Astrocyte (in vitro differentiated cells and primary cell): ENCODE results near the gene SLIT3. TPM values are rescaled to one million over a fixed set of nuclear protein-coding genes. Genes with fewer than 3 reads are reported as not detected.

ENCODE experiments used
- DNase-seq: peaks from one replicate; pipeline ENCODE4 v3.0.0-alpha.2; 2010; ENCODE audit warnings: low read depth
- FAIRE-seq: peaks from 2 replicates; lab custom pipeline; 2011; peaks lifted over from hg19 to GRCh38; lab: Jason Lieb, UNC
- H2AFZ ChIP-seq: 2 replicates; pipeline ENCODE4 v1.6.0; 2012; ENCODE audit warnings: low read depth, low read length, inconsistent platforms
- H3K27ac ChIP-seq: 2 replicates; pipeline ENCODE4 v1.5.1; 2011; ENCODE audit warnings: low read depth, low read length, inconsistent platforms
- H3K27me3 ChIP-seq: 2 replicates; pipeline ENCODE4 v1.6.0; 2011; ENCODE audit warnings: low read length, inconsistent platforms; ENCODE audit not compliant: insufficient read depth
- H3K36me3 ChIP-seq: 2 replicates; pipeline ENCODE4 v1.5.1; 2011; ENCODE audit warnings: low read length, inconsistent platforms; ENCODE audit not compliant: insufficient read depth
- H3K4me1 ChIP-seq: 2 replicates; pipeline ENCODE4 v1.5.1; 2011; ENCODE audit warnings: low read length, inconsistent platforms; ENCODE audit not compliant: insufficient read depth
- H3K4me2 ChIP-seq: 2 replicates; pipeline ENCODE4 v1.6.0; 2012; ENCODE audit warnings: low read length, inconsistent platforms
- H3K4me3 ChIP-seq: 2 replicates; pipeline ENCODE4 v1.5.1; 2011; ENCODE audit warnings: low read depth, mild to moderate bottlenecking, low read length, inconsistent platforms; ENCODE audit not compliant: insufficient read depth
- H3K79me2 ChIP-seq: 2 replicates; pipeline ENCODE4 v1.6.0; 2012; ENCODE audit warnings: mild to moderate bottlenecking, low read length, inconsistent platforms; ENCODE audit not compliant: insufficient read depth
- H3K9ac ChIP-seq: 2 replicates; pipeline ENCODE4 v1.6.0; 2012; ENCODE audit warnings: mild to moderate bottlenecking, low read length, inconsistent platforms
- H3K9me3 ChIP-seq: 2 replicates; pipeline ENCODE4 v1.5.1; 2012; ENCODE audit warnings: low read depth, mild to moderate bottlenecking, low read length, inconsistent platforms; ENCODE audit not compliant: insufficient read depth
- H4K20me1 ChIP-seq: 2 replicates; pipeline ENCODE4 v1.6.0; 2012; ENCODE audit warnings: low read length, inconsistent platforms; ENCODE audit not compliant: insufficient read depth
- H3K27ac Mint-ChIP-seq: one replicate; pipeline ENCODE4 v1.8.0; 2021; ENCODE audit warnings: mild to moderate bottlenecking, mixed read lengths; ENCODE audit not compliant: unreplicated experiment
- H3K27me3 Mint-ChIP-seq: one replicate; pipeline ENCODE4 v1.8.0; 2021; ENCODE audit warnings: low read depth, mixed read lengths; ENCODE audit not compliant: unreplicated experiment
- H3K36me3 Mint-ChIP-seq: one replicate; pipeline ENCODE4 v1.8.0; 2021; ENCODE audit warnings: low read depth, mixed read lengths; ENCODE audit not compliant: unreplicated experiment
- H3K4me1 Mint-ChIP-seq: one replicate; pipeline ENCODE4 v1.8.0; 2021; ENCODE audit warnings: low read depth, mixed read lengths; ENCODE audit not compliant: unreplicated experiment
- H3K4me3 Mint-ChIP-seq: one replicate; pipeline ENCODE4 v1.8.0; 2021; ENCODE audit warnings: mild to moderate bottlenecking, moderate library complexity, mixed read lengths; ENCODE audit not compliant: unreplicated experiment
- H3K9me3 Mint-ChIP-seq: one replicate; pipeline ENCODE4 v1.8.0; 2021; ENCODE audit warnings: mild to moderate bottlenecking, mixed read lengths; ENCODE audit not compliant: unreplicated experiment
- EZH2 ChIP-seq: IDR thresholded peaks from 2 replicates; pipeline ENCODE4 v1.6.1; 2012; ENCODE audit warnings: mild to moderate bottlenecking, low read length, inconsistent platforms; ENCODE audit not compliant: insufficient read depth
- total RNA-seq: library from RNA; stranded (reverse); gene quantifications from 2 replicates; pipeline ENCODE4 v1.2.1, GENCODE V29; 2021
- TF ChIP-seq, protein P1 (sequence below): IDR thresholded peaks from 2 replicates; pipeline ENCODE4 v1.5.1; 2011; ENCODE audit warnings: low read depth, mild to moderate bottlenecking, inconsistent platforms, low read length, moderate library complexity; ENCODE audit not compliant: insufficient read depth

Gene SLIT3
- total RNA-seq, 1 donor from 2014 or later, result 20.7 TPM

DNA sequence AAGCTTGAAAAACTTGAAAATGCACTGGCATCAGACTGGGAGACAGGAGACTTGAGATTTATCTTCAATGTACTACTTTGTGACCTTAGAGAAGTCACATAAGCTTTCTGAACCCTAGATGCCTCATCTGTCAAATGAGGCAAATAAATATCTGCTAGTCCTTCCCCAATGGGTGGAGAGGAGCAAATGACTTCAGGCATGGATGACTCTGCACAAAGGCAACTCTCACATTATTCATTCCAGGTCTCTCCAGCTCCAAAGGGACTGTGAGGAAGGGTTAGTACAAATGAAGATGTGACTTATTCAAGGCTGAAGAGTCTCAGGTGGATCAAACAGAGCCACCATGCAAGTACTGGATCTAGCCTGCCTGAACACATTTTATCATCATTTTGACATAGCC is 228.7 kb downstream of the SLIT3 start:
- Histone ChIP-seq H3K4me3 (no peak overlapping the region), H3K27me3 (no peaks in the 10 kb centered on the region), H3K79me2 (no peaks in the 10 kb centered on the region), H3K9me3 (no peaks in the 10 kb centered on the region), H3K27ac (no peak overlapping the region), H3K36me3 (no peaks in the 10 kb centered on the region), H3K4me2 (no peak overlapping the region), H2AFZ (no peak overlapping the region), H3K4me1 (no peaks in the 10 kb centered on the region), H3K9ac (no peak overlapping the region), H4K20me1 (no peaks in the 10 kb centered on the region)
- Mint-ChIP-seq H3K27me3 (peaks cover 4% of the 10 kb centered on the region), H3K27ac (no peak overlapping the region), H3K4me3 (no peak overlapping the region), H3K4me1 (no peaks in the 10 kb centered on the region), H3K36me3 (peaks cover 5% of the 10 kb centered on the region), H3K9me3 (peaks cover 8% of the 10 kb centered on the region)
- no peak for TF ChIP-seq EZH2
- TF ChIP-seq, protein P1, sequence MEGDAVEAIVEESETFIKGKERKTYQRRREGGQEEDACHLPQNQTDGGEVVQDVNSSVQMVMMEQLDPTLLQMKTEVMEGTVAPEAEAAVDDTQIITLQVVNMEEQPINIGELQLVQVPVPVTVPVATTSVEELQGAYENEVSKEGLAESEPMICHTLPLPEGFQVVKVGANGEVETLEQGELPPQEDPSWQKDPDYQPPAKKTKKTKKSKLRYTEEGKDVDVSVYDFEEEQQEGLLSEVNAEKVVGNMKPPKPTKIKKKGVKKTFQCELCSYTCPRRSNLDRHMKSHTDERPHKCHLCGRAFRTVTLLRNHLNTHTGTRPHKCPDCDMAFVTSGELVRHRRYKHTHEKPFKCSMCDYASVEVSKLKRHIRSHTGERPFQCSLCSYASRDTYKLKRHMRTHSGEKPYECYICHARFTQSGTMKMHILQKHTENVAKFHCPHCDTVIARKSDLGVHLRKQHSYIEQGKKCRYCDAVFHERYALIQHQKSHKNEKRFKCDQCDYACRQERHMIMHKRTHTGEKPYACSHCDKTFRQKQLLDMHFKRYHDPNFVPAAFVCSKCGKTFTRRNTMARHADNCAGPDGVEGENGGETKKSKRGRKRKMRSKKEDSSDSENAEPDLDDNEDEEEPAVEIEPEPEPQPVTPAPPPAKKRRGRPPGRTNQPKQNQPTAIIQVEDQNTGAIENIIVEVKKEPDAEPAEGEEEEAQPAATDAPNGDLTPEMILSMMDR, result no peak
- FAIRE-seq (no peak), DNase-seq (no peak)

DNA sequence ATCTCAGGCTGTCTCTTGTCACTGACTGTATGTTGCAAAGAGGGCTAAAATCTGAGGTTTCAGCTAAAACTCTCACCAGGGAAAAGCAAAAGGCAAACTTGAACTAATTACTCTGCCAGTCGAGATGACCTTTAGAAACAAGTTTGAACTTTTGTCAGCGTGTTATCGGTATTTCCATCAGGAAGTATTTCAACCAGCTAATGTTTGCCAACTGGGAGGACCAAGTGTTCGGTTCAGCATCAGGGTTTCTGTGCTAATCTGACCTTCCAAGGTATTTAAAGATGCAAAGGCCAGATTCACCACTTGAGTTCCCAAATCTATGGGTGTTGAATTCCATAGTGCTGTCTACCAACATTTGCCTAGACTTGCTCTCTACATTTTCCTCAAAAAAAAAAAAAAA is 230.5 kb downstream of the SLIT3 start:
- Histone ChIP-seq H4K20me1 (no peaks in the 10 kb centered on the region), H3K4me2 (no peak overlapping the region), H3K9me3 (no peaks in the 10 kb centered on the region), H3K27ac (no peak overlapping the region), H3K9ac (no peak overlapping the region), H3K4me1 (no peaks in the 10 kb centered on the region), H2AFZ (no peak overlapping the region), H3K27me3 (no peaks in the 10 kb centered on the region), H3K79me2 (no peaks in the 10 kb centered on the region), H3K36me3 (no peaks in the 10 kb centered on the region), H3K4me3 (no peak overlapping the region)
- DNase-seq (no peak), FAIRE-seq (no peak)
- Mint-ChIP-seq H3K4me3 (no peak overlapping the region), H3K27ac (no peak overlapping the region), H3K27me3 (peaks cover 2% of the 10 kb centered on the region), H3K36me3 (peaks cover 5% of the 10 kb centered on the region), H3K9me3 (peaks cover 8% of the 10 kb centered on the region), H3K4me1 (peaks cover 3% of the 10 kb centered on the region)
- TF ChIP-seq, protein P1, result no peak
- TF ChIP-seq EZH2, result no peak

DNA sequence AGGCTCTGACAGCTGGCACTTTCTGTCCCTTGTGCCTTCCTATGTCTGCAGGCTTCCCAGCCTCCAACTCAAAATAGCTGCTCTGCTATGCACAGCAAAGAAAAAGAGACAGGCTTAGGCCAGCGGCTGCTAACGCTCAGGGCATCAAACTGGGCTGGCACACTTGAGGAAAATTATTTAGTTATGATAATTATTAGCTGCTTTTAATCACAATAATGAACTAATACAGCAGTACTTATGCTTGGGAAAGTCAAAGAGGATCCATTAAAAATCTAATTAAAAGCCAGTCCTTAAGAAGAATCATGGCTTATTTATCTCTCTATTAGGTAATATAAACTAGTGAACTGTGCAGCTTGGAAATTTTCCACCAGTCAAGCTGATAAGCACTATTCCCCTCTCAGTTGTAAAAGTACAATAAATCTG is 233.2 kb downstream of the SLIT3 start:
- no peaks in the 10 kb centered on the region for H3K36me3 ChIP-seq
- no peak overlapping the region for H3K27ac ChIP-seq
- H2AFZ ChIP-seq, result no peak overlapping the region
- no peak for TF ChIP-seq EZH2
- TF ChIP-seq, protein P1, result no peak
- no peak for DNase-seq
- no peaks in the 10 kb centered on the region for H3K9me3 ChIP-seq
- H3K79me2 ChIP-seq, result no peaks in the 10 kb centered on the region
- Mint-ChIP-seq H3K4me3 (no peak overlapping the region), H3K27ac (no peak overlapping the region), H3K4me1 (peaks cover 25% of the 10 kb centered on the region), H3K36me3 (peaks cover 2% of the 10 kb centered on the region), H3K27me3 (peaks cover 2% of the 10 kb centered on the region), H3K9me3 (peaks cover 4% of the 10 kb centered on the region)
- H3K4me3 ChIP-seq, result no peak overlapping the region
- H3K9ac ChIP-seq, result no peak overlapping the region
- H4K20me1 ChIP-seq, result no peaks in the 10 kb centered on the region
- H3K4me1 ChIP-seq, result no peaks in the 10 kb centered on the region
- H3K4me2 ChIP-seq, result no peak overlapping the region
- no peaks in the 10 kb centered on the region for H3K27me3 ChIP-seq
- no peak for FAIRE-seq
